HCT116 (cell line): Measurements from ENCODE around the gene ARMC10. TPM values are rescaled to one million over a fixed set of nuclear protein-coding genes. Genes with fewer than 3 reads are reported as not detected.

Experiments used
- ATAC-seq: fragments of 200-7000 bp; cut with Tn5 transposase; 2 replicates; pipeline ENCODE4 v1.9.1; 2020; ENCODE audit warnings: mild to moderate bottlenecking, moderate library complexity
- BruUV-seq: library from RNA; stranded (reverse); fragments of 400-500 nt; replicated peaks from 2 replicates; lab custom pipeline; 2021; lab: Mats Ljungman, UMichigan
- CTCF ChIA-PET: fragments of 300-600 bp; sonication (Branson Sonifier 250); formaldehyde crosslinking; loops from one replicate; lab custom pipeline; 2021; ENCODE audit warnings: antibody characterized with exemption; lab: Charles Lee
- POLR2A ChIA-PET: fragments of 300-600, 350-600 bp; sonication (Branson Sonifier 250); formaldehyde crosslinking; loops from one replicate; lab custom pipeline; 2021; ENCODE audit warnings: antibody characterized with exemption; lab: Charles Lee
- RAD21 ChIA-PET, 2 experiments: fragments of 300-600 bp; sonication (Branson Sonifier 250); formaldehyde crosslinking; loops; one replicate each; lab custom pipeline; 2023; ENCODE audit warnings: low total read pairs in 2 of 2; ENCODE audit not compliant: uncharacterized antibody in 2 of 2, unreplicated experiment in 2 of 2, low non-redundant PET in 1 of 2; lab: Charles Lee
- DNase-seq: peaks from one replicate; pipeline ENCODE4 v3.0.0-alpha.2; 2010; ENCODE audit warnings: low read depth, low spot score
- H2AFZ ChIP-seq: fragments of 200-600 bp; shearing (Covaris generic), sonication (generic); 2 replicates; pipeline ENCODE4 v1.6.1; 2017; ENCODE audit warnings: low read depth, mixed run types, mixed read lengths, antibody characterized with exemption, low read length; ENCODE audit not compliant: poor library complexity, severe bottlenecking
- H3K27ac ChIP-seq: 2 replicates; pipeline ENCODE4 v1.5.1; 2012; ENCODE audit warnings: low read depth, low read length
- H3K27me3 ChIP-seq: fragments of 200-600 bp; sonication (generic); 2 replicates; pipeline ENCODE4 v1.6.1; 2016; ENCODE audit warnings: mixed run types, low read length, mixed read lengths; ENCODE audit not compliant: insufficient read depth
- H3K36me3 ChIP-seq, 2 experiments: fragments of 200-500 bp in 1 of 2; fragments of 200-600 bp in 1 of 2; sonication (Bioruptor generic) in 1 of 2; sonication (generic) in 1 of 2; 2 replicates each; pipeline versions ENCODE4 v1.5.1 to v1.6.1; 2014 to 2016; ENCODE audit warnings: low read length in 2 of 2, inconsistent platforms in 1 of 2, mixed read lengths in 1 of 2, mixed run types in 1 of 2; ENCODE audit not compliant: insufficient read depth in 2 of 2, control insufficient read depth in 1 of 2
- H3K4me1 ChIP-seq, 2 experiments: fragments of 200-600 bp in 1 of 2; sonication (generic) in 1 of 2; 2 replicates each; pipeline versions ENCODE4 v1.5.1 to v1.6.1; 2012 to 2017; ENCODE audit warnings: low read length in 2 of 2, inconsistent platforms in 1 of 2, mild to moderate bottlenecking in 1 of 2, mixed read lengths in 1 of 2, mixed run types in 1 of 2, moderate library complexity in 1 of 2; ENCODE audit not compliant: insufficient read depth in 2 of 2, control insufficient read depth in 1 of 2
- H3K4me2 ChIP-seq: fragments of 200-600 bp; sonication (generic); 2 replicates; pipeline ENCODE4 v1.6.1; 2017; ENCODE audit warnings: mixed run types, low read length, mixed read lengths
- H3K4me3 ChIP-seq, 2 experiments: fragments of 200-600 bp in 1 of 2; sonication (generic) in 1 of 2; replicated peaks in 1 of 2; 2 replicates each; pipeline ENCODE4 v1.5.1; 2011 to 2016; ENCODE audit warnings: low read length in 2 of 2, control low read depth in 1 of 2, low read depth in 1 of 2, mild to moderate bottlenecking in 1 of 2, mixed read lengths in 1 of 2, mixed run types in 1 of 2
- H3K79me2 ChIP-seq: fragments of 200-600 bp; sonication (generic); 2 replicates; pipeline ENCODE4 v1.6.1; 2017; ENCODE audit warnings: mild to moderate bottlenecking, mixed run types, low read length, moderate library complexity, mixed read lengths; ENCODE audit not compliant: insufficient read depth
- H3K9ac ChIP-seq: fragments of 200-600 bp; sonication (generic); 2 replicates; pipeline ENCODE4 v1.6.1; 2016; ENCODE audit warnings: low read length, mixed read lengths
- H3K9me2 ChIP-seq: fragments of 200-600 bp; sonication (generic), shearing (Covaris generic); 2 replicates; pipeline ENCODE4 v1.6.1; 2017; ENCODE audit warnings: mixed run types, mild to moderate bottlenecking, moderate library complexity; ENCODE audit not compliant: insufficient read depth
- H3K9me3 ChIP-seq, 2 experiments: fragments of 200-500 bp in 1 of 2; fragments of 200-600 bp in 1 of 2; sonication (Bioruptor generic) in 1 of 2; sonication (generic) in 1 of 2; 2 replicates each; pipeline ENCODE4 v1.6.1; 2014 to 2017; ENCODE audit warnings: low read length in 2 of 2, mixed read lengths in 2 of 2, inconsistent platforms in 1 of 2, low read depth in 1 of 2, mild to moderate bottlenecking in 1 of 2, mixed run types in 1 of 2, moderate library complexity in 1 of 2; ENCODE audit not compliant: control insufficient read depth in 1 of 2, insufficient read depth in 1 of 2
- H4K20me1 ChIP-seq: fragments of 200-600 bp; sonication (generic), shearing (Covaris generic); 2 replicates; pipeline ENCODE4 v1.6.1; 2017; ENCODE audit warnings: mixed run types, mild to moderate bottlenecking, moderate library complexity; ENCODE audit not compliant: insufficient read depth
- CEBPB ChIP-seq: IDR thresholded peaks from 2 replicates; pipeline ENCODE4 v1.6.1; 2012; ENCODE audit warnings: low read depth
- EGR1 ChIP-seq: IDR thresholded peaks from 2 replicates; pipeline ENCODE4 v1.6.1; 2012; ENCODE audit warnings: low read depth
- ELF1 ChIP-seq: IDR thresholded peaks from 2 replicates; pipeline ENCODE4 v1.6.1; 2012; ENCODE audit warnings: low read depth, borderline replicate concordance
- FOSL1 ChIP-seq: IDR thresholded peaks from 2 replicates; pipeline ENCODE4 v1.6.1; 2012; ENCODE audit warnings: low read depth
- SP1 ChIP-seq: IDR thresholded peaks from 2 replicates; pipeline ENCODE4 v1.6.1; 2012; ENCODE audit warnings: low read depth
- TCF7L2 ChIP-seq: IDR thresholded peaks from 2 replicates; pipeline ENCODE4 v1.7.0; 2011; ENCODE audit warnings: borderline replicate concordance, inconsistent platforms; ENCODE audit not compliant: insufficient read depth, insufficient read length; ENCODE audit errors: extremely low read depth
- ZFX ChIP-seq: fragments of 450-650 bp; IDR thresholded peaks from 2 replicates; pipeline ENCODE4 v1.6.1; 2017
- ZNF274 ChIP-seq: fragments of 200-500 bp; sonication (Bioruptor generic); IDR thresholded peaks from 2 replicates; pipeline ENCODE4 v1.6.1; 2014; ENCODE audit warnings: mild to moderate bottlenecking, low read depth, low read length, inconsistent platforms
- intact Hi-C: fragments of 100-400 bp; cut with micrococcal nuclease; formaldehyde crosslinking; loops from 2 replicates; pipeline ENCODE4 v1.10.0; 2022
- total RNA-seq: library from RNA; stranded (reverse); gene quantifications from one replicate; pipeline ENCODE4 v1.2.1, GENCODE V29; 2021; ENCODE audit not compliant: unreplicated experiment

The ARMC10 gene
- total RNA-seq, 1 experiment from 2014 or later: 53.3 TPM

DNA sequence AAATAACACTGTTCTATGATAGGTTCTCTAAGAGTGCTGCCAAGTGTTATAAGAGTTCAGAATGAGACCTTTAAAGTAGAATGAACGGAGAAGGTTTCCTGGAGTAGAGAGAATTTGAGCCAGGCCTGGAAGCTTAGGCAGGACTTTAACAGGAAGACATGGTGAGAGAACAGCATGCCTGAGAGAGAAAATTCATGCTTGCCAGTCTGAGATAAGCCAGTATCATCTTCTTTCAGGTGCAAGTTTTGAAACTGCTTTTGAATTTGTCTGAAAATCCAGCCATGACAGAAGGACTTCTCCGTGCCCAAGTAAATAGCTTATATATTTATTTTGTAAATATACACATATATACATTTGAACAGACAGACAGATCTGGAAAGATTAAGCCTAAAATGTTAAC is 22.1 kb downstream of the ARMC10 start:
- no peak for TF ChIP-seq ELF1
- no peak for TF ChIP-seq EGR1
- TF ChIP-seq SP1: no peak
- Histone ChIP-seq H3K9me3 (no peaks in the 10 kb centered on the region), H2AFZ (no peak overlapping the region), H3K27ac (no peak overlapping the region), H3K4me1 (no peaks in the 10 kb centered on the region), H3K27me3 (no peaks in the 10 kb centered on the region), H3K9me2 (no peaks in the 10 kb centered on the region), H3K36me3 (peaks cover 14 to 23% of the 10 kb centered on the region in 2 experiments; a peak in 3 of 4 replicates), H3K4me3 (no peak overlapping the region), H3K9ac (no peak overlapping the region), H4K20me1 (peaks cover 4% of the 10 kb centered on the region; the same call in 1 of the 2 replicates), H3K79me2 (no peaks in the 10 kb centered on the region), H3K4me2 (no peak overlapping the region)
- ChIA-PET RAD21 (no interaction called here), CTCF (interaction anchor here (0.9 kb wide), 1 partner anchor 35 kb away, joined by 3 read pairs; no protein-coding TSS in a partner anchor), POLR2A (no interaction called here)
- intact Hi-C loops: no loop called here
- no TSS peak for BruUV-seq
- DNase-seq: no peak
- no peak for ATAC-seq

- Histone ChIP-seq H3K79me2 (no peaks in the 10 kb centered on the region), H3K9me2 (no peaks in the 10 kb centered on the region), H3K4me3 (no peak overlapping the region), H4K20me1 (peaks cover 4% of the 10 kb centered on the region; the same call in 1 of the 2 replicates), H3K4me1 (no peaks in the 10 kb centered on the region), H3K27me3 (no peaks in the 10 kb centered on the region), H3K4me2 (no peak overlapping the region), H3K36me3 (peaks cover 19 to 23% of the 10 kb centered on the region in 2 experiments; a peak in 3 of 4 replicates), H3K9me3 (no peaks in the 10 kb centered on the region), H3K27ac (no peak overlapping the region), H2AFZ (no peak overlapping the region), H3K9ac (no peak overlapping the region)
- ATAC-seq (no peak), DNase-seq (no peak)
- ChIA-PET CTCF (no interaction called here), POLR2A (no interaction called here), RAD21 (no interaction called here)
- TF ChIP-seq FOSL1: no peak
- TF ChIP-seq TCF7L2: no peak
- no peak for TF ChIP-seq ZNF274
- no peak for TF ChIP-seq ZFX
- no peak for TF ChIP-seq CEBPB
- intact Hi-C loops: no loop called here
- no TSS peak for BruUV-seq
Observed at GRCh38 chr7:103100348-103100747, 25.4 kb downstream of the ARMC10 start.
